ENCODE measurements around the gene TMC8. TPM values are rescaled to one million over a fixed set of nuclear protein-coding genes. Genes with fewer than 3 reads are reported as not detected.

The TMC8 gene
- total and polyA plus RNA-seq, 2 donors (not counting 3 experiments of a cell fraction or from before 2014, with no cell fraction given): 0.07 to 1.3 TPM

GRCh38 chr17:78095035-78095434 is 35.5 kb upstream of the TMC8 start:
- Histone ChIP-seq H3K4me3 (replicated peaks in 1 of 3; ENCODE audit: insufficient read depth in 1 of 3, low read depth in 1 of 3, low read length in 3 of 3) (no peak overlapping the region), H3K79me2 (ENCODE audit: control insufficient read depth, insufficient read depth, low read length) (no peaks in the 10 kb centered on the region), H3K27me3 (ENCODE audit: control insufficient read depth in 2 of 2, insufficient read depth in 2 of 2, low read length in 2 of 2) (no peaks in the 10 kb centered on the region), H3K36me3 (ENCODE audit: control insufficient read depth in 2 of 2, extremely low read depth in 1 of 2, insufficient read depth in 2 of 2, low read length in 2 of 2) (peaks cover 6 to 42% of the 10 kb centered on the region in 2 experiments), H4K20me1 (replicated peaks; ENCODE audit: control insufficient read depth, extremely low read depth, insufficient read depth, low read length) (no peaks in the 10 kb centered on the region), H3K27ac (ENCODE audit: insufficient read depth, low read depth, low read length) (no peak overlapping the region), H3K9me3 (replicated peaks; ENCODE audit: control insufficient read depth, insufficient read depth, low read length) (no peaks in the 10 kb centered on the region), H3K4me2 (ENCODE audit: insufficient read depth, low read length) (no peak overlapping the region), H2AFZ (ENCODE audit: low read depth, low read length) (no peak overlapping the region), H3K9me1 (replicated peaks; ENCODE audit: control insufficient read depth, extremely low read depth, insufficient read depth, low read length) (no peaks in the 10 kb centered on the region), H3K9ac (replicated peaks; ENCODE audit: extremely low read depth, insufficient read depth, low read length) (no peak overlapping the region), H3K4me1 (ENCODE audit: control insufficient read depth, extremely low read depth, insufficient read depth, low read length) (no peaks in the 10 kb centered on the region)
- ChIA-PET POLR2A (interaction anchor here (1.1 kb wide), 1 partner anchor 91 kb away, joined by 3 read pairs; no protein-coding TSS in a partner anchor), CTCF (interaction anchor here (0.9 to 4.5 kb wide), 4 partner anchors 11 to 76 kb away, joined by 3 to 37 read pairs (median 4); no protein-coding TSS in a partner anchor)
- intact Hi-C loops (cut with micrococcal nuclease): no loop called here
- DNase-seq (ENCODE audit: low read depth, low spot score) (no peak), FAIRE-seq (no peak)
- no peak for TF ChIP-seq GATA2 (IDR thresholded peaks at IDR 0.05; ENCODE audit: insufficient read depth, insufficient read length, low read depth, low read length)
- no peak for TF ChIP-seq JUN (IDR thresholded peaks at IDR 0.05; ENCODE audit: borderline replicate concordance, insufficient read depth, insufficient read length, low read depth)
- TF ChIP-seq, protein P1, sequence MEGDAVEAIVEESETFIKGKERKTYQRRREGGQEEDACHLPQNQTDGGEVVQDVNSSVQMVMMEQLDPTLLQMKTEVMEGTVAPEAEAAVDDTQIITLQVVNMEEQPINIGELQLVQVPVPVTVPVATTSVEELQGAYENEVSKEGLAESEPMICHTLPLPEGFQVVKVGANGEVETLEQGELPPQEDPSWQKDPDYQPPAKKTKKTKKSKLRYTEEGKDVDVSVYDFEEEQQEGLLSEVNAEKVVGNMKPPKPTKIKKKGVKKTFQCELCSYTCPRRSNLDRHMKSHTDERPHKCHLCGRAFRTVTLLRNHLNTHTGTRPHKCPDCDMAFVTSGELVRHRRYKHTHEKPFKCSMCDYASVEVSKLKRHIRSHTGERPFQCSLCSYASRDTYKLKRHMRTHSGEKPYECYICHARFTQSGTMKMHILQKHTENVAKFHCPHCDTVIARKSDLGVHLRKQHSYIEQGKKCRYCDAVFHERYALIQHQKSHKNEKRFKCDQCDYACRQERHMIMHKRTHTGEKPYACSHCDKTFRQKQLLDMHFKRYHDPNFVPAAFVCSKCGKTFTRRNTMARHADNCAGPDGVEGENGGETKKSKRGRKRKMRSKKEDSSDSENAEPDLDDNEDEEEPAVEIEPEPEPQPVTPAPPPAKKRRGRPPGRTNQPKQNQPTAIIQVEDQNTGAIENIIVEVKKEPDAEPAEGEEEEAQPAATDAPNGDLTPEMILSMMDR (IDR thresholded peaks at IDR 0.05; ENCODE audit: extremely low read depth in 1 of 2, insufficient read depth in 1 of 2, low read depth in 1 of 2, low read length in 2 of 2): no peak
- TF ChIP-seq, protein P2, sequence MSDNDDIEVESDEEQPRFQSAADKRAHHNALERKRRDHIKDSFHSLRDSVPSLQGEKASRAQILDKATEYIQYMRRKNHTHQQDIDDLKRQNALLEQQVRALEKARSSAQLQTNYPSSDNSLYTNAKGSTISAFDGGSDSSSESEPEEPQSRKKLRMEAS (IDR thresholded peaks at IDR 0.05; ENCODE audit: insufficient read depth, insufficient read length): no peak
- no peak for TF ChIP-seq FOS (IDR thresholded peaks at IDR 0.05; ENCODE audit: borderline replicate concordance, insufficient read depth, low read length)
- no peak for TF ChIP-seq POLR2AphosphoS5 (IDR thresholded peaks at IDR 0.05; ENCODE audit: insufficient read depth, low read depth, low read length)
- no peak for TF ChIP-seq POLR2A (IDR thresholded peaks at IDR 0.05; ENCODE audit: low read depth, low read length)
- no peak for TF ChIP-seq MYC (IDR thresholded peaks at IDR 0.05; ENCODE audit: low read depth, low read length)
- TF ChIP-seq EZH2 (IDR thresholded peaks at IDR 0.05; ENCODE audit: borderline replicate concordance, low read depth, low read length, severe bottlenecking): no peak
- no TSS peak for BruUV-seq (replicated peaks)
- dilution Hi-C loops (cut with MboI; ENCODE audit: extremely low pct_ligation_motif_present, low sequenced_read_pairs): no loop called here
